Astrocyte of the spinal cord (primary cell): ENCODE results near the gene AGR3.
A peak's percentile ranks its signal among the peaks of the same experiment; 100 is the strongest.

Experiments
- DNase-seq: peaks from one replicate; pipeline ENCODE4 v3.0.0; 2011; ENCODE audit warnings: low read depth, low spot score
- H3K4me3 ChIP-seq: 2 replicates; pipeline ENCODE4 v1.5.1; 2011; ENCODE audit warnings: low read depth, mild to moderate bottlenecking, low read length, moderate library complexity
- in situ Hi-C: cut with HindIII; loops from 2 replicates; pipeline ENCODE4 v1.10.0; 2017; ENCODE audit warnings: low sequenced_read_pairs
- TF ChIP-seq, protein P1 (sequence below): IDR thresholded peaks from 2 replicates; pipeline ENCODE4 v1.5.1; 2012; ENCODE audit warnings: low read depth, mild to moderate bottlenecking, low read length, inconsistent platforms

The AGR3 gene

GRCh38 chr7:16851829-16852228 lies 30.0 kb downstream of the AGR3 start:
- in situ Hi-C loops, result no loop called here
- TF ChIP-seq, protein P1, sequence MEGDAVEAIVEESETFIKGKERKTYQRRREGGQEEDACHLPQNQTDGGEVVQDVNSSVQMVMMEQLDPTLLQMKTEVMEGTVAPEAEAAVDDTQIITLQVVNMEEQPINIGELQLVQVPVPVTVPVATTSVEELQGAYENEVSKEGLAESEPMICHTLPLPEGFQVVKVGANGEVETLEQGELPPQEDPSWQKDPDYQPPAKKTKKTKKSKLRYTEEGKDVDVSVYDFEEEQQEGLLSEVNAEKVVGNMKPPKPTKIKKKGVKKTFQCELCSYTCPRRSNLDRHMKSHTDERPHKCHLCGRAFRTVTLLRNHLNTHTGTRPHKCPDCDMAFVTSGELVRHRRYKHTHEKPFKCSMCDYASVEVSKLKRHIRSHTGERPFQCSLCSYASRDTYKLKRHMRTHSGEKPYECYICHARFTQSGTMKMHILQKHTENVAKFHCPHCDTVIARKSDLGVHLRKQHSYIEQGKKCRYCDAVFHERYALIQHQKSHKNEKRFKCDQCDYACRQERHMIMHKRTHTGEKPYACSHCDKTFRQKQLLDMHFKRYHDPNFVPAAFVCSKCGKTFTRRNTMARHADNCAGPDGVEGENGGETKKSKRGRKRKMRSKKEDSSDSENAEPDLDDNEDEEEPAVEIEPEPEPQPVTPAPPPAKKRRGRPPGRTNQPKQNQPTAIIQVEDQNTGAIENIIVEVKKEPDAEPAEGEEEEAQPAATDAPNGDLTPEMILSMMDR, result no peak
- H3K4me3 ChIP-seq, result no peak overlapping the region
- no peak for DNase-seq

- no peak overlapping the region for H3K4me3 ChIP-seq
- in situ Hi-C loops, result no loop called here
- DNase-seq, result no peak
- TF ChIP-seq, protein P1, result no peak
Measured at GRCh38 chr7:16850614-16851466, 30.9 kb downstream of the AGR3 start.

DNA sequence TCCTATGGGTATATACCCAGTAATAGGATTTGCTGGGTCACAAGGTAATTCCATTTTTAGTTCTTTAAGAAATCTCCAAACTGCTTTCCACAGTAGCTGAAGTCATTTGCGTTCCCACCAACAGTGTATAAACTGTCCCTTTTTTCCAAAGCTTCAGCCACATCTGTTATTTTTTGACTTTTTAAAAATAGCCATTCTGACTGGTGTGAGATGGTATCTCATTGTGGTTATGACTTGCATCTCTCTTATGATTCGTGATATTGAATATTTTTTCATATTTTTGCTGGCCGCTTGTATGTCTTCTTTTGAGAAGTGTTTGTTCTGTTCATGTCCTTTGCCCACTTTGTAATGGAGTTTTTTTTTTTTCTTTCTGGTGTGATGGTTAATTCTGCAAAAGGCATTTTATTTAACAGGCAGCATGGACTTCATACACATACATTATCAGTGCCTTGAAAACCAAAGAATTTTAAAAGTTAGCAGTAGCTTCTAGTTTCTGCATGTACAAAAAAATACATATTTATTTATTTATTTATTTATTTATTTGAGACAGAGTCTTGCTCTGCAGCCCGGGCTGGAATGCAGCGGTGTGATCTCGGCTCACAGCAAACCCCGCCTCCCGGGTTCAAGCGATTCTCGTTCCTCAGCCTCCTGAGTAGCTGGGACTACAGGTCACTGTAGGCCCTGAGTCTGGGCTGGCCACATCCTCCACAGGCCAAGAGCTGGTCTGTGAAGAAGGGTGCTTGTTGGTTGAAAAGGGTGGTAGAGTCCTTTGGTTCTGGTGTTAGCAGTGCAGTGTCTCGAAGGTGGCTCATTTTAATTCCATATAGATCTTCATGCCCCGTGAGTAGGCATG lies 32.3 kb downstream of the AGR3 start:
- H3K4me3 ChIP-seq, result no peak overlapping the region
- in situ Hi-C loops, result no loop called here
- no peak for DNase-seq
- TF ChIP-seq, protein P1, result no peak

GRCh38 chr7:16847381-16847860 lies 34.4 kb downstream of the AGR3 start:
- TF ChIP-seq, protein P1, result no peak
- in situ Hi-C loops, result no loop called here
- DNase-seq, result peak; percentile 26
- H3K4me3 ChIP-seq, result no peak overlapping the region

- no peak overlapping the region for H3K4me3 ChIP-seq
- DNase-seq, result no peak
- in situ Hi-C loops, result no loop called here
- TF ChIP-seq, protein P1, result no peak
Measured at GRCh38 chr7:16846601-16847165, 35.1 kb downstream of the AGR3 start.

DNA sequence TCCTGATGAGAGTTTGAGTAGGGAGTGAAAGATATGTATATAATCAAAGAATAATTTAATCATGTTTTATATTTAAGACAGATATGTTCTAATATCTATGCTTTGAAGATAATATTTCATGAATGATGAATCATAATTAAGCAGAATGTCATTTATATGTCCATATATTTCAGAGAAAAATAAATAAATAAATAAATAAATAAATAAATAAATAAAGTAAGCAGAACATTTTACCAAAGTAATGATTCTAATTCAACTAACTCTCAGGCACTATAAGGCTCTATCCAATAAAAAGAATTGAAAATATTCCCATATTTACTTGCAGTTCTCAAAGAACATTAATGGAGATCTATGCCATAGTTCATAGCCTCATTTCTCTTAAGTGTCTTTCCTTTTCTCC lies 36.0 kb downstream of the AGR3 start:
- TF ChIP-seq, protein P1, result no peak
- no peak overlapping the region for H3K4me3 ChIP-seq
- DNase-seq, result no peak
- in situ Hi-C loops, result no loop called here
